ENCODE results near the gene MAP3K10. TPM values are rescaled to one million over a fixed set of nuclear protein-coding genes. Genes with fewer than 3 reads are reported as not detected.

Gene MAP3K10
- polyA plus RNA-seq, 3 donors, result 10.6 to 12.8 (median 11.6) TPM

Other genes with a start within 250 kb of the MAP3K10 start
- gene PSMC4, start 220.3 kb upstream of the MAP3K10 start, polyA plus RNA-seq (ENCODE audit: insufficient read length in 3 of 3), result 10 to 100 TPM; 81.1 to 93.7 (median 86.7) TPM
- gene ZNF546, start 194.4 kb upstream of the MAP3K10 start, polyA plus RNA-seq (ENCODE audit: insufficient read length in 3 of 3), result 1 to 10 TPM; 4.9 to 6.2 (median 6.1) TPM
- gene ZNF780B, start 135.2 kb upstream of the MAP3K10 start, polyA plus RNA-seq (ENCODE audit: insufficient read length in 3 of 3), result 10 to 100 TPM; 20.6 to 22.9 (median 21.5) TPM
- 10 to 100 TPM; 20.1 to 24.2 (median 20.2) TPM for gene ZNF780A, start 100.5 kb upstream of the MAP3K10 start, polyA plus RNA-seq (ENCODE audit: insufficient read length in 3 of 3)
- gene TTC9B, start 27.0 kb downstream of the MAP3K10 start, polyA plus RNA-seq (ENCODE audit: insufficient read length in 3 of 3), result under 1 TPM in 1 of 3 donors, not detected in 2; 0.16 TPM
- 1 to 10 TPM in 1 of 3 donors, under 1 TPM in 2; 0.68 to 1.1 (median 0.79) TPM for gene CCNP, start 35.3 kb downstream of the MAP3K10 start, polyA plus RNA-seq (ENCODE audit: insufficient read length in 3 of 3)
- 100 to 1,000 TPM; 119 to 133 (median 126) TPM for gene AKT2, start 93.9 kb downstream of the MAP3K10 start, polyA plus RNA-seq (ENCODE audit: insufficient read length in 3 of 3)
- gene C19orf47, start 157.0 kb downstream of the MAP3K10 start, polyA plus RNA-seq (ENCODE audit: insufficient read length in 3 of 3), result 1 to 10 TPM; 8.4 to 9.4 (median 9.4) TPM
- 100 to 1,000 TPM; 187 to 224 (median 209) TPM for gene PLD3, start 157.3 kb downstream of the MAP3K10 start, polyA plus RNA-seq (ENCODE audit: insufficient read length in 3 of 3)
- under 1 TPM; 0.04 to 0.16 (median 0.07) TPM for gene HIPK4, start 198.8 kb downstream of the MAP3K10 start, polyA plus RNA-seq (ENCODE audit: insufficient read length in 3 of 3)
- 10 to 100 TPM; 10.6 to 11.9 (median 11.1) TPM for gene PRX, start 222.0 kb downstream of the MAP3K10 start, polyA plus RNA-seq (ENCODE audit: insufficient read length in 3 of 3)
- gene SERTAD1, start 234.6 kb downstream of the MAP3K10 start, polyA plus RNA-seq (ENCODE audit: insufficient read length in 3 of 3), result 1 to 10 TPM; 6.7 to 8.6 (median 7.4) TPM